Right lobe of liver (tissue), 6 donors: Measurements from ENCODE around the gene TMEM217. TPM values are rescaled to one million over a fixed set of nuclear protein-coding genes. Genes with fewer than 3 reads are reported as not detected.

Source experiments
- ATAC-seq, 4 donors: fragments of 200-7000 bp; cut with Tn5 transposase; one replicate each; pipeline ENCODE4 v1.9.1; 2020; ENCODE audit warnings: mild to moderate bottlenecking in 4 of 4, moderate library complexity in 4 of 4
- DNase-seq, 3 donors: peaks; one replicate each; pipeline ENCODE4 v3.0.0-alpha.2; 2020
- H3K27ac ChIP-seq, 3 donors: fragments of 200-600 bp; one replicate each; pipeline ENCODE4 v1.8.0; 2022
- H3K27me3 ChIP-seq, 2 donors: fragments of 200-600 bp; one replicate each; pipeline ENCODE4 v1.8.0; 2022
- H3K36me3 ChIP-seq, 4 donors: fragments of 200-600 bp; sonication (generic) in 1 of 4; one replicate each; pipeline versions ENCODE4 v1.5.1 to v1.8.0; 2017 to 2022; ENCODE audit warnings: control low read depth in 1 of 4
- H3K4me1 ChIP-seq, 4 donors: fragments of 200-600 bp; sonication (generic) in 1 of 4; one replicate each; pipeline versions ENCODE4 v1.5.1 to v1.8.0; 2017 to 2022; ENCODE audit warnings: control low read depth in 1 of 4
- H3K4me3 ChIP-seq, 3 donors: fragments of 200-600 bp; one replicate each; pipeline ENCODE4 v1.8.0; 2022
- H3K9me3 ChIP-seq, 4 donors: fragments of 200-600 bp; sonication (generic) in 1 of 4; one replicate each; pipeline versions ENCODE4 v1.5.1 to v1.8.0; 2017 to 2022; ENCODE audit warnings: control low read depth in 1 of 4
- CTCF ChIP-seq, 4 donors: fragments of 200-600 bp in 3 of 4; fragments of 450-650 bp in 1 of 4; IDR thresholded peaks; one replicate each; pipeline versions ENCODE4 v1.5.1 to v1.8.0; 2016 to 2022; ENCODE audit warnings: antibody characterized with exemption in 4 of 4, mild to moderate bottlenecking in 2 of 4
- POLR2A ChIP-seq: fragments of 450-650 bp; IDR thresholded peaks from one replicate; pipeline ENCODE4 v1.6.1; 2017; ENCODE audit warnings: antibody characterized with exemption, mild to moderate bottlenecking
- WGBS: methylation state at CpG from one replicate; pipeline ENCODE4 v1.1.6; 2018; ENCODE audit warnings: low coverage, low lambda C conversion rate; ENCODE audit not compliant: insufficient coverage; ENCODE audit errors: missing lambda C conversion rate; 5-methylcytosine and 5-hydroxymethylcytosine counted together
- intact Hi-C, 2 donors: fragments of 100-400 bp; cut with DNase I; formaldehyde crosslinking; loops; one replicate each; pipeline versions ENCODE4 v1.11.2 to v1.14.1; 2022
- total RNA-seq, 6 experiments: library from RNA; depleted of rRNA in 2 of 6; stranded (reverse); fragments of >200 nt in 2 of 6; fragmentation: NEBNext Ultra II Directional in 3 of 6; extraction: Animal tissue kit (Norgen Biotek cat#: 25700) in 3 of 6; gene quantifications; one replicate each; pipeline versions ENCODE4 v1.1.0 to v1.2.4, GENCODE V29; 2016 to 2023
- donor health status: DM: no; HTN: yes; CAD: no.
- donor health status: DM: no; HTN: no; CAD: no.
- donor health status: DM: no; HTN: no; CAD: no.
- donor health status: DM: no; HTN: yes; CAD: no.
- donor health status: DM: no; HTN: yes; CAD: no.

TMEM217 gene
- total RNA-seq, 6 experiments from 2014 or later: 0.15 to 5.2 (median 0.92) TPM; not detected in 1

GRCh38 chr6:37243816-37244370, 14.1 kb downstream of the TMEM217 start:
- WGBS: 21% methylated on average over 2 of the region's 3 CpGs
- Histone ChIP-seq H3K27me3 (no peaks in the 10 kb centered on the region), H3K9me3 (no peaks in the 10 kb centered on the region), H3K4me3 (no peak overlapping the region), H3K4me1 (peaks cover 0 to 28% (median 7%) of the 10 kb centered on the region in 4 donors), H3K36me3 (no peaks in the 10 kb centered on the region), H3K27ac (peak overlapping the region; percentile 72 to 95 (median 90))
- intact Hi-C loops: no loop called here
- TF ChIP-seq CTCF (IDR thresholded peaks at IDR 0.05): no peak
- TF ChIP-seq POLR2A: no peak
- ATAC-seq: peak in 2 of 4 donors; percentile 2 to 14
- no peak for DNase-seq

- Histone ChIP-seq H3K36me3 (no peaks in the 10 kb centered on the region), H3K27ac (peak overlapping the region; percentile 72 to 95 (median 90)), H3K4me3 (no peak overlapping the region), H3K4me1 (peaks cover 0 to 28% (median 7%) of the 10 kb centered on the region in 4 donors), H3K27me3 (no peaks in the 10 kb centered on the region), H3K9me3 (no peaks in the 10 kb centered on the region)
- intact Hi-C loops: no loop called here
- DNase-seq (no peak), ATAC-seq (no peak)
- no peak for TF ChIP-seq CTCF (IDR thresholded peaks at IDR 0.05)
- TF ChIP-seq POLR2A: no peak
- WGBS: 89% methylated on average over 7 of the region's 8 CpGs
Observed at GRCh38 chr6:37243131-37243815, 14.7 kb downstream of the TMEM217 start.

- peak in 1 of 4 donors; percentile 34 for ATAC-seq
- Histone ChIP-seq H3K9me3 (no peaks in the 10 kb centered on the region), H3K27me3 (no peaks in the 10 kb centered on the region), H3K36me3 (no peaks in the 10 kb centered on the region), H3K4me1 (peaks cover 0 to 28% (median 7%) of the 10 kb centered on the region in 4 donors), H3K4me3 (no peak overlapping the region), H3K27ac (peak overlapping the region in 1 of 3 donors; percentile 49)
- WGBS: 100% methylated on average over 1 of the region's 1 CpG
- TF ChIP-seq POLR2A: peak; percentile 19
- no peak for TF ChIP-seq CTCF (IDR thresholded peaks at IDR 0.05)
- intact Hi-C loops: no loop called here
- DNase-seq: no peak
Observed at GRCh38 chr6:37242429-37243052, 15.4 kb downstream of the TMEM217 start.

- WGBS: 95% methylated on average over 5 of the region's 5 CpGs
- no peak overlapping the region for H3K4me3 ChIP-seq
- H3K9me3 ChIP-seq: no peaks in the 10 kb centered on the region
- TF ChIP-seq POLR2A: no peak
- no peak for TF ChIP-seq CTCF (IDR thresholded peaks at IDR 0.05)
- DNase-seq (no peak), ATAC-seq (no peak)
- intact Hi-C loops: no loop called here
- H3K27me3 ChIP-seq: no peaks in the 10 kb centered on the region
- H3K4me1 ChIP-seq: peaks cover 0 to 28% (median 7%) of the 10 kb centered on the region in 4 donors
- peak overlapping the region in 1 of 3 donors; percentile 49 for H3K27ac ChIP-seq
- H3K36me3 ChIP-seq: no peaks in the 10 kb centered on the region
Observed at GRCh38 chr6:37241775-37242428, 16.0 kb downstream of the TMEM217 start.
